ENCODE measurements around the gene ZNF142. TPM values are rescaled to one million over a fixed set of nuclear protein-coding genes. Genes with fewer than 3 reads are reported as not detected.

Gene ZNF142
- total and polyA plus RNA-seq, 9 of the 15 experiments (the other 6 are each of a cell fraction or from before 2014, with no cell fraction given): 0.50 to 26.1 (median 4.5) TPM

DNA sequence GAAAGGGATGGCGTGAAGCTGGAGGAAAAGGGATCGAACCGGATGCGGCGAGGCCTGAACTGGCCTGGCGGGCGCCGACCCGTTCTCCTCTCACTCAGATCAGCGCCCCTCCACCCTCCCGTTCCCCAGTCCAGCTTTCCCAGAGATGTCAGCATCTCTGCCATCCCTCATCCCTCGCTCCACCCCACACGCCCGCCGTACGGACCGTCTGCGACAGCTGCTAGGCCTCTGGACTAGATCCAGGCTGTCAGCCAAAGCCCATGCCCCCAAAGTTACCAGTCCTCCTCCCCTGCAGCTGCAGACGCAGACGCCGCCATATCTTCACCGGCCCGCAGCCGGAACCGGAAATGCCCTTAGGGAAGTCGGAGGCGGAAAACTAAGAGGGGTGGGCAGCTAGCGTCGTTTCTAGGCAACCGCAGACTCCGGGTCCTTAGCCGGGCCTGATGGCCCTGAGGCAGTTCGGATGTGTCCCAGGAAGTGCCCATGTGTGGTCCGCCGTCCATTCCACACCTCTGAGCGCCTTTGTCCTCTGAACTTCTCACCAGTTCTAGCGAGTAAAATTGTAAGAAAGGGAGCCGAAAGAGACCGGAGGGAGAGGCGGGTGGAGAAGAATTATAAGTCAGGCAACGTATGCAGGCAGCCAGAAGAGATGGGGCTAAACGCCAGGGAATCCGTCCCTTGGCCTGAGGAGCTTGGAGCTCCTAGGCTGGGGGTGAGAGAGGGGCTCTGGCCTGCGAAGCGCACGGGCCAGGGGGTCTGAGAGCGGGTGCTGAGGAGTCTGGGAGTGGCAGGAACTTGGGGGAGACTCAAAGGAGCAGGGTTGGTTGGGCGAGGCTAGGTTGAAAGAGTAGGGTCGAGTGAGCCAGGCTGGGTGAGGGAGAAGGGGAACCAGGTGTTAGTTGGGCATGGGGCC is 12.5 kb upstream of the ZNF142 start, which contains the start of the genes RNF25 and STK36 (continued):
- TF ChIP-seq, protein P1, sequence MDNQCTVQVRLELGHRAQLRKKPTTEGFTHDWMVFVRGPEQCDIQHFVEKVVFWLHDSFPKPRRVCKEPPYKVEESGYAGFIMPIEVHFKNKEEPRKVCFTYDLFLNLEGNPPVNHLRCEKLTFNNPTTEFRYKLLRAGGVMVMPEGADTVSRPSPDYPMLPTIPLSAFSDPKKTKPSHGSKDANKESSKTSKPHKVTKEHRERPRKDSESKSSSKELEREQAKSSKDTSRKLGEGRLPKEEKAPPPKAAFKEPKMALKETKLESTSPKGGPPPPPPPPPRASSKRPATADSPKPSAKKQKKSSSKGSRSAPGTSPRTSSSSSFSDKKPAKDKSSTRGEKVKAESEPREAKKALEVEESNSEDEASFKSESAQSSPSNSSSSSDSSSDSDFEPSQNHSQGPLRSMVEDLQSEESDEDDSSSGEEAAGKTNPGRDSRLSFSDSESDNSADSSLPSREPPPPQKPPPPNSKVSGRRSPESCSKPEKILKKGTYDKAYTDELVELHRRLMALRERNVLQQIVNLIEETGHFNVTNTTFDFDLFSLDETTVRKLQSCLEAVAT (IDR thresholded peaks at IDR 0.05): no peak
- TF ChIP-seq HCFC1 (IDR thresholded peaks at IDR 0.05; ENCODE audit: low read depth, low read length): peak; percentile 62
- TF ChIP-seq ETV6 (IDR thresholded peaks at IDR 0.05; ENCODE audit: borderline replicate concordance in 1 of 2, low read depth in 2 of 2, low read length in 1 of 2): peak; percentile 84 to 96; a peak in 3 of 4 replicates
- no peak for TF ChIP-seq ETV6 (CRISPR knock-in tag; IDR thresholded peaks at IDR 0.05; ENCODE audit: borderline replicate concordance)
- TF ChIP-seq MAFK (IDR thresholded peaks at IDR 0.05; ENCODE audit: low read length): no peak
- TF ChIP-seq, protein P2, sequence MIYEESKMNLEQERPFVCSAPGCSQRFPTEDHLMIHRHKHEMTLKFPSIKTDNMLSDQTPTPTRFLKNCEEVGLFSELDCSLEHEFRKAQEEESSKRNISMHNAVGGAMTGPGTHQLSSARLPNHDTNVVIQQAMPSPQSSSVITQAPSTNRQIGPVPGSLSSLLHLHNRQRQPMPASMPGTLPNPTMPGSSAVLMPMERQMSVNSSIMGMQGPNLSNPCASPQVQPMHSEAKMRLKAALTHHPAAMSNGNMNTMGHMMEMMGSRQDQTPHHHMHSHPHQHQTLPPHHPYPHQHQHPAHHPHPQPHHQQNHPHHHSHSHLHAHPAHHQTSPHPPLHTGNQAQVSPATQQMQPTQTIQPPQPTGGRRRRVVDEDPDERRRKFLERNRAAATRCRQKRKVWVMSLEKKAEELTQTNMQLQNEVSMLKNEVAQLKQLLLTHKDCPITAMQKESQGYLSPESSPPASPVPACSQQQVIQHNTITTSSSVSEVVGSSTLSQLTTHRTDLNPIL (CRISPR knock-in tag; IDR thresholded peaks at IDR 0.05): no peak
- peak; percentile 90; the same call in 1 of the 2 replicates for TF ChIP-seq PHF8 (IDR thresholded peaks at IDR 0.05; ENCODE audit: borderline replicate concordance, low read length)
- TF ChIP-seq, protein P3, sequence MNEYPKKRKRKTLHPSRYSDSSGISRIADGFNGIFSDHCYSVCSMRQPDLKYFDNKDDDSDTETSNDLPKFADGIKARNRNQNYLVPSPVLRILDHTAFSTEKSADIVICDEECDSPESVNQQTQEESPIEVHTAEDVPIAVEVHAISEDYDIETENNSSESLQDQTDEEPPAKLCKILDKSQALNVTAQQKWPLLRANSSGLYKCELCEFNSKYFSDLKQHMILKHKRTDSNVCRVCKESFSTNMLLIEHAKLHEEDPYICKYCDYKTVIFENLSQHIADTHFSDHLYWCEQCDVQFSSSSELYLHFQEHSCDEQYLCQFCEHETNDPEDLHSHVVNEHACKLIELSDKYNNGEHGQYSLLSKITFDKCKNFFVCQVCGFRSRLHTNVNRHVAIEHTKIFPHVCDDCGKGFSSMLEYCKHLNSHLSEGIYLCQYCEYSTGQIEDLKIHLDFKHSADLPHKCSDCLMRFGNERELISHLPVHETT (CRISPR knock-in tag; conservative IDR thresholded peaks at IDR 0.05 in 1 of 2, IDR thresholded peaks at IDR 0.05 in 1 of 2): no peak
- TF ChIP-seq CBX3 (IDR thresholded peaks at IDR 0.05; ENCODE audit: borderline replicate concordance in 1 of 2, low read length in 2 of 2): no peak
- peak; percentile 84 for TF ChIP-seq RBFOX2 (IDR thresholded peaks at IDR 0.05; ENCODE audit: low read depth, low read length)
- no peak for TF ChIP-seq HEY1 (CRISPR knock-in tag; IDR thresholded peaks at IDR 0.05; ENCODE audit: borderline replicate concordance)
- TF ChIP-seq SOX6 (IDR thresholded peaks at IDR 0.05): no peak
- TF ChIP-seq, protein P4, sequence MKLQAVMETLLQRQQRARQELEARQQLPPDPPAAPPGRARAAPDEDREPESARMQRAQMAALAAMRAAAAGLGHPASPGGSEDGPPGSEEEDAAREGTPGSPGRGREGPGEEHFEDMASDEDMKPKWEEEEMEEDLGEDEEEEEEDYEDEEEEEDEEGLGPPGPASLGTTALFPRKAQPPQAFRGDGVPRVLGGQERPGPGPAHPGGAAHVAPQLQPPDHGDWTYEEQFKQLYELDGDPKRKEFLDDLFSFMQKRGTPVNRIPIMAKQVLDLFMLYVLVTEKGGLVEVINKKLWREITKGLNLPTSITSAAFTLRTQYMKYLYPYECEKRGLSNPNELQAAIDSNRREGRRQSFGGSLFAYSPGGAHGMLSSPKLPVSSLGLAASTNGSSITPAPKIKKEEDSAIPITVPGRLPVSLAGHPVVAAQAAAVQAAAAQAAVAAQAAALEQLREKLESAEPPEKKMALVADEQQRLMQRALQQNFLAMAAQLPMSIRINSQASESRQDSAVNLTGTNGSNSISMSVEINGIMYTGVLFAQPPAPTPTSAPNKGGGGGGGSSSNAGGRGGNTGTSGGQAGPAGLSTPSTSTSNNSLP (IDR thresholded peaks at IDR 0.05; ENCODE audit: borderline replicate concordance, low read depth, low read length): no peak
- no peak for TF ChIP-seq RBM14 (IDR thresholded peaks at IDR 0.05; ENCODE audit: borderline replicate concordance, insufficient read depth, low read depth, low read length)
- TF ChIP-seq PCBP2 (IDR thresholded peaks at IDR 0.05; ENCODE audit: low read depth, low read length, poor library complexity, severe bottlenecking): no peak
- TF ChIP-seq LEF1 (IDR thresholded peaks at IDR 0.05): no peak
- TF ChIP-seq SMARCB1 (IDR thresholded peaks at IDR 0.05; ENCODE audit: insufficient read length, low read depth): no peak
- TF ChIP-seq ZNF717 (CRISPR knock-in tag; IDR thresholded peaks at IDR 0.05): no peak
- TF ChIP-seq BDP1 (IDR thresholded peaks at IDR 0.05; ENCODE audit: insufficient read depth, insufficient read length): no peak

Measured in K562 (cell line).